KMS-11 (cell line): ENCODE results near the gene GABBR2.

Experiments
- H2AFZ ChIP-seq: fragments of 200-600 bp; sonication (generic); 2 replicates; pipeline ENCODE4 v1.6.1; 2016; ENCODE audit warnings: antibody characterized with exemption, mixed run types, low read depth
- H3K27ac ChIP-seq: fragments of 200-600 bp; sonication (generic); 2 replicates; pipeline ENCODE4 v1.6.1; 2016; ENCODE audit warnings: mild to moderate bottlenecking, mixed run types
- H3K27me3 ChIP-seq: fragments of 200-600 bp; sonication (generic); 2 replicates; pipeline ENCODE4 v1.6.1; 2017; ENCODE audit warnings: mild to moderate bottlenecking, low read depth, mixed run types, moderate library complexity; ENCODE audit not compliant: insufficient read depth
- H3K36me3 ChIP-seq: fragments of 200-600 bp; sonication (generic); 2 replicates; pipeline ENCODE4 v1.6.1; 2017; ENCODE audit warnings: mild to moderate bottlenecking, mixed run types; ENCODE audit not compliant: insufficient read depth
- H3K4me1 ChIP-seq: fragments of 200-600 bp; sonication (generic); 2 replicates; pipeline ENCODE4 v1.6.1; 2016; ENCODE audit warnings: mild to moderate bottlenecking, low read depth, mixed run types; ENCODE audit not compliant: poor library complexity, severe bottlenecking
- H3K4me2 ChIP-seq: fragments of 200-600 bp; sonication (generic); 2 replicates; pipeline ENCODE4 v1.7.0; 2016; ENCODE audit warnings: mild to moderate bottlenecking, mixed run types
- H3K4me3 ChIP-seq: fragments of 200-600 bp; sonication (generic); IDR thresholded peaks from 2 replicates; pipeline ENCODE4 v1.6.1; 2017; ENCODE audit warnings: low read depth, low read length, mixed read lengths; ENCODE audit not compliant: insufficient read depth
- H3K79me2 ChIP-seq: fragments of 200-600 bp; sonication (generic); 2 replicates; pipeline ENCODE4 v1.6.1; 2016; ENCODE audit warnings: low read depth, mixed run types; ENCODE audit not compliant: insufficient read depth
- H3K9ac ChIP-seq: fragments of 200-600 bp; sonication (generic); 2 replicates; pipeline ENCODE4 v1.6.1; 2016; ENCODE audit warnings: mild to moderate bottlenecking, mixed run types
- H4K20me1 ChIP-seq: fragments of 200-600 bp; sonication (generic); 2 replicates; pipeline ENCODE4 v1.6.1; 2016; ENCODE audit warnings: mild to moderate bottlenecking, mixed run types; ENCODE audit not compliant: insufficient read depth
- CTCF ChIP-seq: fragments of 200-600 bp; sonication (generic); conservative IDR thresholded peaks from 2 replicates; pipeline ENCODE4 v1.6.1; 2017; ENCODE audit warnings: low read depth, mild to moderate bottlenecking, antibody characterized with exemption, low read length, moderate library complexity, mixed read lengths

Gene GABBR2

DNA sequence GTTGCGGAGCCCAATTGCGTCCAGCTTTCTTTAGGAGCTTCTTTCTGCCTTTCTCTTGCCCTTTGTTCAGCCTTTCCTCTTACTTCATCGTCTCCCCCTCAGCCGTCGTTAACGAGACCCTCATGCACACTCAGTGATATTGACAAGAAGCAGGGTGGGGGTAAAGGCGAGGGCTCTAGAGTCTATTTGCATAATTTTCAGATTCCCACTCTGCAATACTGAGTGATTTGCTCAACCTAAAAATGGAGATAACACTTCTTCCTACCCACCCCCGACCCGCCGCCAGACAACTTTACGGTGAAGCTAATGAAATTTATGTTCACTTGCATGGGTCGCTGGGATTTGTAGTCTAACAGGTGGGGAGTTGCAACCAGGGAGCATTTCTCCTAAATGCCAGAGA is 452.0 kb downstream of the GABBR2 start:
- Histone ChIP-seq H3K36me3 (no peaks in the 10 kb centered on the region), H3K9ac (peak overlapping the region; percentile 90; the same call in 1 of the 2 replicates), H3K27ac (peak overlapping the region; percentile 96), H3K27me3 (no peaks in the 10 kb centered on the region), H3K4me2 (peak overlapping the region; percentile 57), H2AFZ (peak overlapping the region; percentile 96), H4K20me1 (no peaks in the 10 kb centered on the region), H3K4me1 (peaks cover 13% of the 10 kb centered on the region), H3K4me3 (no peak overlapping the region), H3K79me2 (no peaks in the 10 kb centered on the region)
- TF ChIP-seq CTCF: no peak

GRCh38 chr9:98255578-98256296 is 453.0 kb downstream of the GABBR2 start, which contains the start of gene TBC1D2:
Gene TBC1D2, minus strand, starts transcription at chr9:98255649. Its CDS starts 108 bp downstream, at chr9:98255541.
- peak within 1 kb of the TSS; percentile 96 for H2AFZ ChIP-seq
- peak within 1 kb of the TSS; percentile 90 for H3K9ac ChIP-seq
- H3K79me2 ChIP-seq: no peaks in the 10 kb centered on the region
- H4K20me1 ChIP-seq: no peaks in the 10 kb centered on the region
- H3K4me2 ChIP-seq: peak within 1 kb of the TSS; percentile 61
- H3K27me3 ChIP-seq: no peaks in the 10 kb centered on the region
- H3K4me1 ChIP-seq: peaks cover 9% of the 10 kb centered on the region
- no peak within 1 kb of the TSS for H3K4me3 ChIP-seq
- H3K36me3 ChIP-seq: no peaks in the 10 kb centered on the region
- H3K27ac ChIP-seq: peak within 1 kb of the TSS; percentile 96
- no peak for TF ChIP-seq CTCF

- Histone ChIP-seq H3K27me3 (no peaks in the 10 kb centered on the region), H2AFZ (peak overlapping the region; percentile 96), H3K36me3 (no peaks in the 10 kb centered on the region), H3K27ac (no peak overlapping the region), H3K79me2 (no peaks in the 10 kb centered on the region), H4K20me1 (no peaks in the 10 kb centered on the region), H3K4me2 (peak overlapping the region; percentile 61), H3K4me3 (no peak overlapping the region), H3K9ac (peak overlapping the region; percentile 18; the same call in 1 of the 2 replicates), H3K4me1 (peaks cover 9% of the 10 kb centered on the region)
- TF ChIP-seq CTCF: no peak
These were observed 453.6 kb downstream of the GABBR2 start for GRCh38 chr9:98255061-98255577.

GRCh38 chr9:98254228-98255060 is 454.3 kb downstream of the GABBR2 start:
- H3K36me3 ChIP-seq: no peaks in the 10 kb centered on the region
- peaks cover 9% of the 10 kb centered on the region for H3K4me1 ChIP-seq
- TF ChIP-seq CTCF: no peak
- H3K9ac ChIP-seq: no peak overlapping the region
- no peak overlapping the region for H3K4me3 ChIP-seq
- H3K4me2 ChIP-seq: peak overlapping the region; percentile 61
- no peaks in the 10 kb centered on the region for H4K20me1 ChIP-seq
- H3K27ac ChIP-seq: no peak overlapping the region
- no peaks in the 10 kb centered on the region for H3K27me3 ChIP-seq
- no peaks in the 10 kb centered on the region for H3K79me2 ChIP-seq
- H2AFZ ChIP-seq: peak overlapping the region; percentile 96
